HL-60 (cell line): ENCODE results near the gene TMEM18.

ENCODE experiments used
- DNase-seq, 2 experiments: peaks; one replicate each; pipeline ENCODE4 v3.0.0-alpha.2; 2010 to 2020; ENCODE audit warnings: low read depth in 1 of 2, low spot score in 1 of 2
- H3K27ac ChIP-seq: fragments of 250-450 bp; sonication (Bioruptor Pico); replicated peaks from 2 replicates; pipeline ENCODE4 v1.5.1; 2020; ENCODE audit warnings: mild to moderate bottlenecking, moderate library complexity
- H3K27me3 ChIP-seq: fragments of 250-450 bp; sonication (Bioruptor Pico); 2 replicates; pipeline ENCODE4 v1.5.1; 2021; ENCODE audit warnings: mild to moderate bottlenecking, moderate library complexity; ENCODE audit not compliant: insufficient read depth, poor library complexity, severe bottlenecking
- H3K4me3 ChIP-seq: replicated peaks from 2 replicates; pipeline ENCODE4 v1.5.1; 2011; ENCODE audit warnings: mild to moderate bottlenecking, control low read depth, low read length; ENCODE audit not compliant: insufficient read depth
- GABPA ChIP-seq: IDR thresholded peaks from 2 replicates; pipeline ENCODE4 v1.6.1; 2012; ENCODE audit warnings: low read depth
- POLR2AphosphoS5 ChIP-seq: IDR thresholded peaks from 2 replicates; pipeline ENCODE4 v1.6.1; 2012; ENCODE audit warnings: low read depth
- REST ChIP-seq: IDR thresholded peaks from 2 replicates; pipeline ENCODE4 v1.6.1; 2012; ENCODE audit warnings: low read depth; ENCODE audit not compliant: insufficient replicate concordance
- SPI1 ChIP-seq: IDR thresholded peaks from 2 replicates; pipeline ENCODE4 v1.6.1; 2012; ENCODE audit warnings: low read depth, mild to moderate bottlenecking, borderline replicate concordance
- TF ChIP-seq, protein P1 (sequence below): IDR thresholded peaks from one replicate; pipeline ENCODE4 v1.5.1; 2011; ENCODE audit warnings: low read length, control low read depth, inconsistent platforms; ENCODE audit not compliant: insufficient read depth

Gene TMEM18

DNA sequence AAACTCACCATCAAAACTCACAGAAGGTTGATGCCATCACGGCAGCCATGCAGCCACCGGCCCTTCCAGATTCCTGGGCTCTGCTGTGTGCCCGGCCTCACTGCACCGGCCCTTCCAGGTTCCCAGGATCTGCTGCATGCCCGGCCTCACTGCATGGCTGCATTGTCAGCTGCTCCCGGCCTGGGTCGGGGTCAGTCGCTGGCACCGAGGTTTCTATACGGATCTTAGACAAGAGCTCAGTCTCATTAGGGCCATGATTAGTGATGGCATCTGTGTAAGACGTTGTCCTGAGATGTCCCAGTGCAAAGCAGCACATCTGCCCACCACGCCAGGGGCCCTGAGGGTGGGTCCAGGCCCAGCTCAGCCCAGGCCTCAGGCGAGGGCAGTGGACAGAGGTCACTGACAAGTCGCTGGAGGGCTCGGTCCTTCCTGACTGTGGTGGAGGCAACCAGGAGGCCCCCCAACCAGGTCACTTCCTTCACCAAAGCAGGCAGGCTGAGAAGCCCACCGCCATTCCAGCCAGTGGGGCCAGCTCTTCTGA is 29.4 kb downstream of the TMEM18 start:
- H3K27me3 ChIP-seq: no peaks in the 10 kb centered on the region

GRCh38 chr2:647003-647560 is 30.1 kb downstream of the TMEM18 start:
- Histone ChIP-seq H3K4me3 (no peak overlapping the region), H3K27me3 (no peaks in the 10 kb centered on the region), H3K27ac (no peak overlapping the region)
- TF ChIP-seq SPI1 (no peak), GABPA (no peak), POLR2AphosphoS5 (no peak), REST (no peak)
- TF ChIP-seq, protein P1, sequence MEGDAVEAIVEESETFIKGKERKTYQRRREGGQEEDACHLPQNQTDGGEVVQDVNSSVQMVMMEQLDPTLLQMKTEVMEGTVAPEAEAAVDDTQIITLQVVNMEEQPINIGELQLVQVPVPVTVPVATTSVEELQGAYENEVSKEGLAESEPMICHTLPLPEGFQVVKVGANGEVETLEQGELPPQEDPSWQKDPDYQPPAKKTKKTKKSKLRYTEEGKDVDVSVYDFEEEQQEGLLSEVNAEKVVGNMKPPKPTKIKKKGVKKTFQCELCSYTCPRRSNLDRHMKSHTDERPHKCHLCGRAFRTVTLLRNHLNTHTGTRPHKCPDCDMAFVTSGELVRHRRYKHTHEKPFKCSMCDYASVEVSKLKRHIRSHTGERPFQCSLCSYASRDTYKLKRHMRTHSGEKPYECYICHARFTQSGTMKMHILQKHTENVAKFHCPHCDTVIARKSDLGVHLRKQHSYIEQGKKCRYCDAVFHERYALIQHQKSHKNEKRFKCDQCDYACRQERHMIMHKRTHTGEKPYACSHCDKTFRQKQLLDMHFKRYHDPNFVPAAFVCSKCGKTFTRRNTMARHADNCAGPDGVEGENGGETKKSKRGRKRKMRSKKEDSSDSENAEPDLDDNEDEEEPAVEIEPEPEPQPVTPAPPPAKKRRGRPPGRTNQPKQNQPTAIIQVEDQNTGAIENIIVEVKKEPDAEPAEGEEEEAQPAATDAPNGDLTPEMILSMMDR: no peak
- DNase-seq: no peak

More for the DNA sequence above, 29.4 kb downstream of the TMEM18 start:
- no peak overlapping the region for H3K4me3 ChIP-seq
- H3K27ac ChIP-seq: no peak overlapping the region
- TF ChIP-seq POLR2AphosphoS5 (no peak), SPI1 (no peak), GABPA (no peak), REST (no peak)
- TF ChIP-seq, protein P1: no peak
- no peak for DNase-seq

DNA sequence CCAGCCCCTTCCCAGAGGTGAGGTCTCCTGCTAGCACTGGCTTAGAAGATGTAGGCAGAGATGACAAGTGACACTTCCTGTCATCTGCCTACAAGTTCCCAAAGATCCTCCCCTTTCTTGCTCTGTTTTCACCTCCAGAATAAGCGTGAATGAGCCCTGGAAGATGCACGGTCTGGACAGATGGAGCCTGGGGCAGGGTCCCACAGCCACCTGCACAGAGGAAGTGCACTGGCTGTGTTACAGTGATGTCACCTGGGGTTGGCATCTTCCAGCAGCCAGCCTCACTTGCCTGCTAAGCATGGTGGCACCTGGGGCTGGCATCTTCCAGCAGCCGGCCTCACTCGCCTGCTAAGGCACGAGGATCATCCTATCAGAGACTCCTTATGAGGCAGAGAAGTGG is 32.3 kb downstream of the TMEM18 start:
- Histone ChIP-seq H3K4me3 (no peak overlapping the region), H3K27ac (no peak overlapping the region), H3K27me3 (no peaks in the 10 kb centered on the region)
- TF ChIP-seq, protein P1: no peak
- no peak for TF ChIP-seq POLR2AphosphoS5
- no peak for TF ChIP-seq REST
- no peak for TF ChIP-seq GABPA
- no peak for TF ChIP-seq SPI1
- no peak for DNase-seq
